K562 (cell line): ENCODE data around the gene SPTBN4. TPM values are rescaled to one million over a fixed set of nuclear protein-coding genes. Genes with fewer than 3 reads are reported as not detected.

Source experiments
- CREBBP ChIP-seq: IDR thresholded peaks from one replicate; pipeline ENCODE4 v1.6.1; 2012; ENCODE audit warnings: low read depth, mild to moderate bottlenecking, control low read depth, inconsistent platforms, low read length
- E2F4 ChIP-seq: sonication (generic); formaldehyde crosslinking; IDR thresholded peaks from 2 replicates; pipeline ENCODE4 v1.8.0; 2022; ENCODE audit warnings: mild to moderate bottlenecking, low read depth, missing genetic modification reagents
- PML ChIP-seq: IDR thresholded peaks from 2 replicates; pipeline ENCODE4 v1.6.1; 2012; ENCODE audit warnings: low read length, inconsistent platforms
- PRMT5 ChIP-seq: sonication (generic); formaldehyde crosslinking; IDR thresholded peaks from 2 replicates; pipeline ENCODE4 v1.5.0; 2020; ENCODE audit warnings: missing genetic modification reagents
- PRPF4 ChIP-seq: fragments of 200-400 bp; formaldehyde crosslinking; IDR thresholded peaks from one replicate; pipeline ENCODE4 v1.6.1; 2017; ENCODE audit warnings: low read length, low read depth, mild to moderate bottlenecking; ENCODE audit not compliant: insufficient read depth, poor library complexity, severe bottlenecking
- SETDB1 ChIP-seq: IDR thresholded peaks from one replicate; pipeline ENCODE4 v1.6.1; 2012; ENCODE audit warnings: low read length, control low read depth, inconsistent platforms
- ZBTB34 ChIP-seq: fragments of 250-450 bp; sonication (Bioruptor Pico); IDR thresholded peaks from 2 replicates; pipeline ENCODE4 v1.8.0; 2021; ENCODE audit warnings: mild to moderate bottlenecking, moderate library complexity
- ZMIZ1 ChIP-seq, 2 experiments: fragments of 150-350 bp in 1 of 2; IDR thresholded peaks; 2 replicates each; pipeline ENCODE4 v1.6.1; 2012 to 2016; ENCODE audit warnings: low read depth in 2 of 2, low read length in 2 of 2, mild to moderate bottlenecking in 1 of 2, moderate library complexity in 1 of 2
- ZNF584 ChIP-seq: fragments of 200-800 bp; sonication (Bioruptor generic); IDR thresholded peaks from 2 replicates; pipeline ENCODE4 v1.6.1; 2016; ENCODE audit warnings: low read depth, mild to moderate bottlenecking, missing genetic modification characterization, missing compliant biosample characterization
- ZNF589 ChIP-seq: fragments of 200-800 bp; sonication (Bioruptor generic); IDR thresholded peaks from 2 replicates; pipeline ENCODE4 v1.6.1; 2016; ENCODE audit warnings: low read depth, missing genetic modification characterization, missing compliant biosample characterization
- polyA plus RNA-seq, 8 experiments: library from polyadenylated mRNA; depleted of rRNA in 4 of 8; stranded (reverse) in 5 of 8; unstranded in 3 of 8; fragments of >200 nt; fragmentation: Nextera tagmentation in 2 of 8; fragmentation: Illumina TruSeq in 1 of 8; extraction: Ambion mirVana in 2 of 8; extraction: Trizol in 1 of 8; gene quantifications; 2 replicates each; pipeline versions ENCODE4 v1.2.1 to v1.2.3, GENCODE V29; 2011 to 2014; ENCODE audit warnings: inconsistent platforms in 1 of 8, missing spikeins in 1 of 8
- total RNA-seq, 7 experiments: library from RNA; depleted of rRNA in 6 of 7; stranded (reverse); fragments of >200 nt in 6 of 7; fragmentation: Illumina TruSeq in 2 of 7; extraction: Trizol in 2 of 7; gene quantifications; 2 replicates each; pipeline versions ENCODE4 v1.2.1 to v1.2.3, GENCODE V29; 2011 to 2021; ENCODE audit warnings: low replicate concordance in 1 of 7

The SPTBN4 gene
- total and polyA plus RNA-seq, 9 of the 15 experiments (the other 6 are each of a cell fraction or from before 2014, with no cell fraction given) = 0.01 to 1.5 (median 0.86) TPM

DNA sequence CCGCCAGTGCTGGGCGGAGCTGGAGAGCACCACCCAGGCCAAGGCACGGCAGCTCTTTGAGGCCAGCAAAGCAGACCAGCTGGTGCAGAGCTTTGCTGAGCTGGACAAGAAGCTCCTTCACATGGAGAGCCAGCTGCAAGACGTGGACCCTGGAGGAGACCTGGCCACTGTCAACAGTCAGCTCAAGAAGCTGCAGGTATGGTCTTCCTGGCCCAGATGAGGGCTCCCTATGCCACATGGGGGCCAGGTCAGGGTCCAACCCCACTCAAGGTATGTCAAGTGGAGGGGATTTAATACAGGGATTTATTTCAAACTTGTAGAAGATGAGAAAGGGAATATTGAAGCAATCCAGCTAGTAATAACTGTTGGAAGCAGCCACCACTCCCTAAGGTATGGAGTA lies 67.3 kb downstream of the SPTBN4 start (continued):
- no peak for TF ChIP-seq ZMIZ1 (IDR thresholded peaks at IDR 0.05; ENCODE audit: low read depth in 2 of 2, low read length in 2 of 2)
- TF ChIP-seq PML = no peak
- TF ChIP-seq SETDB1 = no peak
- TF ChIP-seq ZNF589 = no peak
- TF ChIP-seq ZBTB34 = no peak
- no peak for TF ChIP-seq PRMT5
- no peak for TF ChIP-seq PRPF4
- no peak for TF ChIP-seq E2F4 (CRISPR knock-in tag)
- no peak for TF ChIP-seq ZNF584 (CRISPR knock-in tag)
- TF ChIP-seq CREBBP = no peak
